Pericardium fibroblast (primary cell): ENCODE results near the gene GUCY2D. TPM values are rescaled to one million over a fixed set of nuclear protein-coding genes. Genes with fewer than 3 reads are reported as not detected.

Experiments
- total RNA-seq: library from RNA; depleted of rRNA; stranded (reverse); fragments of >200 nt; gene quantifications from 2 replicates; pipeline ENCODE4 v1.2.3, GENCODE V29; 2015

Gene GUCY2D
- total RNA-seq: 0.12 TPM in 1 of 2 replicates, not detected in the other

GRCh38 chr17:8001976-8002720 is at the start of gene GUCY2D:
GUCY2D (plus strand) TSS chr17:8002615; CDS start chr17:8003048, 433 bp downstream.

GRCh38 chr17:8038954-8039610 is 36.7 kb downstream of the GUCY2D start, which contains the start of gene ALOX15B:
ALOX15B (plus strand) TSS chr17:8039059; CDS start chr17:8039156, 97 bp downstream.

Other genes with a start within 250 kb of the GUCY2D start
- 2.9 and 9.8 TPM in 2 replicates for gene KDM6B, start 168.4 kb upstream of the GUCY2D start, total RNA-seq
- 7.8 and 67.0 TPM in 2 replicates for gene TMEM88, start 147.5 kb upstream of the GUCY2D start, total RNA-seq
- gene NAA38, start 145.1 kb upstream of the GUCY2D start, total RNA-seq: 83.2 and 132 TPM in 2 replicates
- 5.5 and 5.7 TPM in 2 replicates for gene CYB5D1, start 144.6 kb upstream of the GUCY2D start, total RNA-seq
- 77.5 and 82.6 TPM in 2 replicates for gene CHD3, start 113.8 kb upstream of the GUCY2D start, total RNA-seq
- gene RNF227, start 86.3 kb upstream of the GUCY2D start, total RNA-seq: 1.6 and 9.0 TPM in 2 replicates
- 0.23 TPM in 1 of 2 replicates, not detected in the other for gene KCNAB3, start 72.8 kb upstream of the GUCY2D start, total RNA-seq
- gene TRAPPC1, start 70.7 kb upstream of the GUCY2D start, total RNA-seq: 54.7 and 64.3 TPM in 2 replicates
- gene CNTROB, start 70.4 kb upstream of the GUCY2D start, total RNA-seq: 14.1 and 15.2 TPM in 2 replicates
- 0.85 TPM in 1 of 2 replicates, not detected in the other for gene ALOX15B, start 36.4 kb downstream of the GUCY2D start, total RNA-seq
- gene ALOX12B, start 85.1 kb downstream of the GUCY2D start, total RNA-seq: not detected in 2 replicates
- gene ALOXE3, start 115.9 kb downstream of the GUCY2D start, total RNA-seq: not detected in 2 replicates
- 0.26 and 0.35 TPM in 2 replicates for gene HES7, start 121.5 kb downstream of the GUCY2D start, total RNA-seq
- 45.6 and 51.1 TPM in 2 replicates for gene PER1, start 149.8 kb downstream of the GUCY2D start, total RNA-seq
- gene VAMP2, start 160.3 kb downstream of the GUCY2D start, total RNA-seq: 6.0 and 10.8 TPM in 2 replicates
- gene TMEM107, start 173.8 kb downstream of the GUCY2D start, total RNA-seq: 9.6 and 16.7 TPM in 2 replicates
- gene BORCS6, start 187.6 kb downstream of the GUCY2D start, total RNA-seq: 7.0 and 9.7 TPM in 2 replicates
- gene AURKB, start 208.0 kb downstream of the GUCY2D start, total RNA-seq: 0.47 and 0.94 TPM in 2 replicates
- 1.5 and 2.5 TPM in 2 replicates for gene CTC1, start 245.4 kb downstream of the GUCY2D start, total RNA-seq
- 13.9 and 28.4 TPM in 2 replicates for gene PFAS, start 246.7 kb downstream of the GUCY2D start, total RNA-seq